CD4-positive, CD25-positive, alpha-beta regulatory T cell (primary cell): ENCODE measurements around the gene ATXN2. TPM values are rescaled to one million over a fixed set of nuclear protein-coding genes. Genes with fewer than 3 reads are reported as not detected.

Source experiments
- ATAC-seq, 2 donors: fragments of 150-1000 bp; cut with Tn5 transposase; one replicate each; pipeline ENCODE4 v1.10.0; 2021; ENCODE audit warnings: low read depth in 2 of 2, moderate number of reproducible peaks in 2 of 2, moderate library complexity in 1 of 2
- DNase-seq, 3 donors: peaks; one replicate each; pipeline versions ENCODE4 v3.0.0 to v3.0.0-alpha.2; 2012 to 2022; ENCODE audit warnings: mixed read lengths in 1 of 3
- H3K27ac ChIP-seq: one replicate; pipeline ENCODE4 v1.7.0; 2013; ENCODE audit warnings: mild to moderate bottlenecking, low read length; ENCODE audit not compliant: insufficient read depth, poor library complexity, severe bottlenecking
- H3K27me3 ChIP-seq: one replicate; pipeline ENCODE4 v1.7.0; 2013; ENCODE audit warnings: low read length; ENCODE audit not compliant: control insufficient read depth, insufficient read depth
- H3K36me3 ChIP-seq: one replicate; pipeline ENCODE4 v1.7.0; 2013; ENCODE audit warnings: mild to moderate bottlenecking, low read length, moderate library complexity; ENCODE audit not compliant: control insufficient read depth, insufficient read depth
- H3K4me1 ChIP-seq: 2 replicates; pipeline ENCODE4 v1.7.0; 2013; ENCODE audit warnings: mild to moderate bottlenecking, low read length; ENCODE audit not compliant: insufficient read depth, control insufficient read depth, poor library complexity, severe bottlenecking
- H3K4me3 ChIP-seq: one replicate; pipeline ENCODE4 v1.7.0; 2013; ENCODE audit warnings: low read depth, mild to moderate bottlenecking, low read length, moderate library complexity
- H3K9me3 ChIP-seq, 2 experiments: 1 replicate in 1 of 2; 2 replicates in 1 of 2; pipeline ENCODE4 v1.7.0; 2013; ENCODE audit warnings: low read length in 2 of 2, mild to moderate bottlenecking in 1 of 2, moderate library complexity in 1 of 2; ENCODE audit not compliant: control insufficient read depth in 2 of 2
- H3K27ac Mint-ChIP-seq, 3 donors: one replicate each; pipeline ENCODE4 v1.8.0; 2020 to 2022; ENCODE audit warnings: mild to moderate bottlenecking in 3 of 3, mixed read lengths in 3 of 3, moderate library complexity in 2 of 3
- H3K27me3 Mint-ChIP-seq: one replicate; pipeline ENCODE4 v1.8.0; 2022; ENCODE audit warnings: mild to moderate bottlenecking, mixed read lengths
- H3K36me3 Mint-ChIP-seq: one replicate; pipeline ENCODE4 v1.8.0; 2020; ENCODE audit warnings: mixed read lengths
- H3K4me1 Mint-ChIP-seq, 4 donors: one replicate each; pipeline ENCODE4 v1.8.0; 2020 to 2022; ENCODE audit warnings: mixed read lengths in 4 of 4, mild to moderate bottlenecking in 1 of 4
- H3K4me3 Mint-ChIP-seq, 4 donors: one replicate each; pipeline ENCODE4 v1.8.0; 2020 to 2022; ENCODE audit warnings: mild to moderate bottlenecking in 4 of 4, mixed read lengths in 4 of 4, moderate library complexity in 3 of 4
- H3K9me3 Mint-ChIP-seq, 7 donors: one replicate each; pipeline ENCODE4 v1.8.0; 2020 to 2022; ENCODE audit warnings: mixed read lengths in 7 of 7, mild to moderate bottlenecking in 3 of 7, moderate library complexity in 2 of 7
- polyA plus RNA-seq, 4 donors: library from polyadenylated mRNA; unstranded; fragments of 300-500 nt; fragmentation: Illumina TruSeq; gene quantifications; one replicate each; pipeline ENCODE4 v1.2.3, GENCODE V29; 2021
- total RNA-seq: library from RNA; stranded (reverse); gene quantifications from one replicate; pipeline ENCODE4 v1.2.3, GENCODE V29; 2022

Gene ATXN2
- total and polyA plus RNA-seq, 5 donors from 2014 or later, result 9.7 to 43.1 (median 14.8) TPM

DNA sequence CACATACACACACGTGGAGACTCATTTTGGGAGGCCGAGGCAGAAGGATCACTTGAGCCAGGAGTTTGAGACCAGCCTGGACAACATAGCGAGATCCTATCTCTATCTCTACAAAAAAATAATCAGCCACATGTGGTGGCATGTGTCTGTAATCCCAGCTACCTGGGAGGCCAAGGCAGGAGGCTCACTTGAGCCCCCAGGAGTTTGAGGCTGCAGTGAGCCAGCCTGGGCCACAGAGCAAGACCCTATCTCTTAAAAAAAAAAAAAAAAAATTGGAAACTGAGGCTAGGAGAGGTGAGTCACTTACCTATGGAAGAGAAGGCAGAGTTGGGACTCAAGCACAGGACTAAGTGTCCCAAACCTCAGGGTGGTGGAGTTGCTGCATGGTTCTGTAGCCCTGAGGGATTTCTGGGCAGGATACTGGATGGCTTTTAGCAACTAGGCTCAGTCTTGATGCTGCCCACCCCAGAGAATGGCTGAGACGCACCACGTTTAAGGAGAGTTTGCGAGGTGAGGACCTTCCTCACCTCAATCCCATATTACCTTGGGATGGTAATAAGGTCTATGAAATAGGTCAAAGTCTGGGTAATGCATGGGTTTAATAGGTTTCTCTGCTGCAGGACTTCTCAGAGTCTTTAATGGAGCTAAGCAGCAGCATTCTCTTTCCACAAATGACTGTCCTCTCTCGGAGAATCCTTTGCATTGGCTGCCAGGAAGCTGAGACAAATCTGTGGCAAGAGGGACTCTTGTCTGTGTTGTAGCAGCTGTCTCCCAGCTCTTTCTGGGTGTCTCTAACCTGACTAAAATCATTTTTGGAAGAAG is 157.8 kb downstream of the ATXN2 start:
- Histone ChIP-seq H3K4me3 (no peak overlapping the region), H3K27ac (peak overlapping the region; percentile 14), H3K9me3 (no peaks in the 10 kb centered on the region), H3K36me3 (peaks cover 3% of the 10 kb centered on the region), H3K4me1 (peaks cover 60% of the 10 kb centered on the region), H3K27me3 (no peaks in the 10 kb centered on the region)
- no peaks in the 10 kb centered on the region for H3K27me3 Mint-ChIP-seq
- H3K9me3 Mint-ChIP-seq, result peaks cover 0 to 1% (median 0%) of the 10 kb centered on the region in 7 donors
- H3K36me3 Mint-ChIP-seq, result peaks cover 16% of the 10 kb centered on the region
- H3K27ac Mint-ChIP-seq, result peak overlapping the region; percentile 49 to 95 (median 82)
- DNase-seq, result no peak
- ATAC-seq, result no peak
- peak overlapping the region in 1 of 4 donors; percentile 63 for H3K4me3 Mint-ChIP-seq
- H3K4me1 Mint-ChIP-seq, result peaks cover 10 to 95% (median 55%) of the 10 kb centered on the region in 4 donors

DNA sequence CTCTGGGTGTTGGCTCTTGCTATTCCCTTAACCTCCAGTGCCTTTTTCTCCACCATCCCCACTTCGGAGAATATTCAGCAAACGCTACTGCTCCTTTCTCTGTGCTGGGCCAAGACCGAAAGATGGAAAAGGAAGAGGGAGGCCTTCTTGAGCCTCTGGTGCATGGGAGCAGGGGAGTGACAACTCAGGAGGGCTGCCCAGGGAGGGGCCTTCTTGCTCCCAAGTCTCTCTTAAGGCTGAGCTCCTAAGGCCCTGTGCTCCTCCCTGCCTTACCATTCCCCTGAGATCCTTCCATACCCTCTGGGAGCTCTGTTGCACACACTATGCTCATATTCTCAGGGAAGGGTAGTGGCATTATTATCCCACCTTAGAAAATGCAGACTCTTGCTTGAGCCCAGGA is 158.5 kb downstream of the ATXN2 start:
- peaks cover 19% of the 10 kb centered on the region for H3K36me3 Mint-ChIP-seq
- DNase-seq (no peak), ATAC-seq (no peak)
- H3K9me3 Mint-ChIP-seq, result peaks cover 0 to 1% (median 0%) of the 10 kb centered on the region in 7 donors
- Histone ChIP-seq H3K9me3 (no peaks in the 10 kb centered on the region), H3K36me3 (no peaks in the 10 kb centered on the region), H3K4me3 (no peak overlapping the region), H3K4me1 (peaks cover 60% of the 10 kb centered on the region), H3K27me3 (no peaks in the 10 kb centered on the region), H3K27ac (peak overlapping the region; percentile 14)
- peak overlapping the region; percentile 82 to 95 (median 82) for H3K27ac Mint-ChIP-seq
- peak overlapping the region in 2 of 4 donors; percentile 7 to 63 for H3K4me3 Mint-ChIP-seq
- H3K4me1 Mint-ChIP-seq, result peaks cover 10 to 95% (median 53%) of the 10 kb centered on the region in 4 donors
- H3K27me3 Mint-ChIP-seq, result no peaks in the 10 kb centered on the region

DNA sequence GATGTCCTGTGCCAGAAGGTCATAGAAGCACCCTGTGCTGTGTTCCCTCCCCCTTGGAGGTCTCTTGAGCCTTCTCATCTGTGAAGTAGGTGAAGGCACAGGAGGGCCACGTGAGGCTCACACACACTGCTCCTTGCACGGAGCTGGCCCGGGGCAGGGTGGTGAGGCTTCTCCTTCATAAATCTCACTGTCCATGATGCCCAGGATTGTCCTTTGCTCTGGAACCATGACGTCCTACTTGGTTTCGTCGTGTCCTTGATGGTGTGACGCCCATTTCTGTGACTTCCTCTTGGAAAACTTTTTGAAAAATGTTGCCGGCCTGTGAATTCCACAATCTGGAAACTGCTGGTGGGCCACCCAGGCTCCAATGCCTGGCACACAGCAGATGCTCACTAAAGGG is 159.0 kb downstream of the ATXN2 start:
- H3K36me3 ChIP-seq, result no peaks in the 10 kb centered on the region
- no peaks in the 10 kb centered on the region for H3K27me3 ChIP-seq
- H3K9me3 Mint-ChIP-seq, result peaks cover 0 to 1% (median 0%) of the 10 kb centered on the region in 7 donors
- H3K4me3 ChIP-seq, result no peak overlapping the region
- no peaks in the 10 kb centered on the region for H3K9me3 ChIP-seq
- peaks cover 19% of the 10 kb centered on the region for H3K36me3 Mint-ChIP-seq
- DNase-seq (no peak), ATAC-seq (no peak)
- peak overlapping the region in 1 of 4 donors; percentile 51 for H3K4me3 Mint-ChIP-seq
- H3K27ac ChIP-seq, result no peak overlapping the region
- H3K4me1 ChIP-seq, result peaks cover 60% of the 10 kb centered on the region
- peaks cover 10 to 95% (median 53%) of the 10 kb centered on the region in 4 donors for H3K4me1 Mint-ChIP-seq
- H3K27ac Mint-ChIP-seq, result peak overlapping the region; percentile 82 to 95 (median 82)
- H3K27me3 Mint-ChIP-seq, result no peaks in the 10 kb centered on the region

DNA sequence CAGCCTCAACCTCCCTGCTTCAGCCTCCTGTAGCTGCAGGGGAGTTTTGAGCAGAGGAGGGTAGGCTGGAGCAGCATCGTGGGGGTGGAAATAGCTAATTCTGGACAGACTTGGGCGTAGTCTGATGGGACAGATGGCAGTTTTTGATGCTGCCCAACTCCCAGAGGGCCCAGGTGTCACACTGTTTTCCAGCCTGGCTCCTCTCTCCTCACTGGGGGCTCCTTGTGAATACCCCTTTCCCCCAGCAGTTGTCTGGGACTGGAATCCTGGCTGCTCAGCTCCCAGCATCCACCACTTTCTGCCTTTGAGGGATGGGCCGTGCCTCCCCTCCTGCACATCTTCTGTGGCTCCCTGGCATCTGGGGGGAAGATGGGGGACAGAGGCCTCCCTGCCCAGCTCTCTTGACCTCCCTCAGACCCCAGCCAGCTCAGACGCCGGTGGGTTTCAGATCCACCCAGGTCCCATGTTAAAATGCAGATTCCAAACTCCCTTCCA is 159.4 kb downstream of the ATXN2 start:
- Mint-ChIP-seq H3K27ac (peak overlapping the region; percentile 61 to 95 (median 82)), H3K4me3 (peak overlapping the region in 1 of 4 donors; percentile 51), H3K9me3 (peaks cover 0 to 1% (median 0%) of the 10 kb centered on the region in 7 donors), H3K36me3 (peaks cover 16% of the 10 kb centered on the region), H3K27me3 (no peaks in the 10 kb centered on the region), H3K4me1 (peaks cover 12 to 95% (median 52%) of the 10 kb centered on the region in 4 donors)
- Histone ChIP-seq H3K9me3 (no peaks in the 10 kb centered on the region), H3K4me3 (no peak overlapping the region), H3K27me3 (no peaks in the 10 kb centered on the region), H3K27ac (no peak overlapping the region), H3K4me1 (peaks cover 60% of the 10 kb centered on the region), H3K36me3 (no peaks in the 10 kb centered on the region)
- no peak for ATAC-seq
- DNase-seq, result no peak

DNA sequence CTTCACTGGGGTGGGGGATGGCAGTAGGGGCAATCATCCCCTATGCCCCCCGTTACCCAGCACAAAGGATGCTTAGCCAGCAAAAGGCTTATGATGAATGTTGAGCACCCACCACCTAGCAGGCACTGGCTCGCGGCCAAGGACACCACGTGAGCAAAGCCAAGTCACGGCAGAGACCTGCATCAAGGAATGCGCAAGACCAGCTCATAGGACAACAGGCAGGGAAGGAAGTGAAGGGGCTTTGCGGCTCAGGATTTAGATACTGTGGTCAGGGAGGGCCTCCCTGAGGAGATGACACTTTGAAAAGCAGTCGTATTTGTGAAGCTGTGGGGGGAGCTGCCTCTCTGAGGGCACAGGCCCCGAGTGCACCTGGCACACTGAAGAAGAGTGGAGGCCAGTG is 160.6 kb downstream of the ATXN2 start:
- Mint-ChIP-seq H3K4me3 (peak overlapping the region in 3 of 4 donors; percentile 11 to 31 (median 19)), H3K27me3 (no peaks in the 10 kb centered on the region), H3K36me3 (peaks cover 15% of the 10 kb centered on the region), H3K27ac (peak overlapping the region; percentile 97 to 99 (median 99)), H3K4me1 (peaks cover 19 to 95% (median 54%) of the 10 kb centered on the region in 4 donors), H3K9me3 (peaks cover 0 to 1% (median 0%) of the 10 kb centered on the region in 7 donors)
- DNase-seq (no peak), ATAC-seq (no peak)
- Histone ChIP-seq H3K27me3 (no peaks in the 10 kb centered on the region), H3K4me3 (no peak overlapping the region), H3K36me3 (no peaks in the 10 kb centered on the region), H3K27ac (no peak overlapping the region), H3K4me1 (peaks cover 60% of the 10 kb centered on the region), H3K9me3 (no peaks in the 10 kb centered on the region)

DNA sequence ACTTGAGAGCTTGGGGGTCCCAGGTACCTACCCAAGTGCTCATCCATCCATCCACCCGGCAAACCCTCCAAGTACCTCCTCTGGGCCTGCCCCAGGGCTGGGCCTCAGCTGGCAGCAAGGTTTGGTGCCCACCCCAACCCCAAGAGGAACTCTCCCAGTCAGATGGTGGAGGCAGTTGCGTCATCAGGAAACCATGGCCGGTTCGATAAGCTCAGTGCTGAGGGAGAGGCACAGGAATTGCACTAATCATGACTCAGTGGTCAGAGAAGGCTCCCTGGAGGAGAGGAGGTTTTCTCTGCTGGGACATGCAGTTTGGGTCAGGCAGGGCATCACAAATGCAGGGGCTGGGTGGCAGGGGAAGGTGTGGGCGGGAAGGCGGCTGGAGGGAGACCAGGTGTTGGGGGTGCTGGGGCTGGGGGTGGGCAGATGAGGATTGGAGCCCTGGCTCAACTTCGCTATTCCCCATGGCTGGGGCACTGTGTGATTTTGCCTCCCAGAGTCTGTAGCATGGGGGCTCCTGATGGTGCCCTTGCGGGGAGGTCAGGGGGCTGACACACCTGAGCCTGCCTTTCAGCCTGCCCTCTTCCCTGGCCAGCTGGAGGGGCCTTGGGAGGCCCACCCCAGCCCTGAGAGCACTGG is 161.2 kb downstream of the ATXN2 start:
- no peak for ATAC-seq
- H3K4me3 Mint-ChIP-seq, result peak overlapping the region in 2 of 4 donors; percentile 19 to 21

DNA sequence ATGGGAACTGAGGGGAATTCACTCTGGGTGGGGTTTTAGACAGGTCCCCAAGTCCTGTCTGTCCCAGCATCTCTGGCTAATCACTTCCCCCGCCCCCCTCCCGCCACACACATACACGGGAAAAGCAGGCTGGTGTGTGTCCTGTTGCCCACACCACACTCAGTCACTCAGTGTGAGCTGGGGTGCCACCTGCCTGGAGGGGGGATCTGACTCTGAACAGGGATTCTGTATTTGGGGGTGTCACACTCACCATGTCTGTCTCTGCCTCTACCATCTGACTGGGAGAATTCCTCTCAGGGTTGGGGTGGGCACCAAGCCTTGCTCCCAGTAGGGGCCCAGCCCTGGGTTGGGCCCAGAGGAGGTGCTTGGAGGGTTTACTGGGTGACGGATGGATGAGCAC is 162.3 kb downstream of the ATXN2 start:
- H3K9me3 Mint-ChIP-seq, result peaks cover 0 to 1% (median 0%) of the 10 kb centered on the region in 7 donors
- H3K27ac ChIP-seq, result peak overlapping the region; percentile 95
- H3K36me3 ChIP-seq, result no peaks in the 10 kb centered on the region
- ATAC-seq (no peak), DNase-seq (no peak)
- H3K27ac Mint-ChIP-seq, result peak overlapping the region; percentile 97 to 99 (median 99)
- peaks cover 2% of the 10 kb centered on the region for H3K27me3 Mint-ChIP-seq
- no peaks in the 10 kb centered on the region for H3K9me3 ChIP-seq
- no peaks in the 10 kb centered on the region for H3K27me3 ChIP-seq
- no peak overlapping the region for H3K4me3 ChIP-seq
- peaks cover 22 to 97% (median 56%) of the 10 kb centered on the region in 4 donors for H3K4me1 Mint-ChIP-seq
- H3K36me3 Mint-ChIP-seq, result peaks cover 12% of the 10 kb centered on the region
- peaks cover 68% of the 10 kb centered on the region for H3K4me1 ChIP-seq
- H3K4me3 Mint-ChIP-seq, result peak overlapping the region in 2 of 4 donors; percentile 68 to 75

More for the DNA sequence above, 161.2 kb downstream of the ATXN2 start:
- peak overlapping the region; percentile 97 to 99 (median 99) for H3K27ac Mint-ChIP-seq
- Histone ChIP-seq H3K9me3 (no peaks in the 10 kb centered on the region), H3K4me1 (peaks cover 60% of the 10 kb centered on the region), H3K36me3 (no peaks in the 10 kb centered on the region), H3K4me3 (no peak overlapping the region), H3K27ac (peak overlapping the region; percentile 95), H3K27me3 (no peaks in the 10 kb centered on the region)
- peaks cover 0 to 1% (median 0%) of the 10 kb centered on the region in 7 donors for H3K9me3 Mint-ChIP-seq
- peaks cover 10% of the 10 kb centered on the region for H3K36me3 Mint-ChIP-seq
- no peak for DNase-seq
- peaks cover 15 to 95% (median 53%) of the 10 kb centered on the region in 4 donors for H3K4me1 Mint-ChIP-seq
- H3K27me3 Mint-ChIP-seq, result no peaks in the 10 kb centered on the region
